Sigmoid colon (tissue), 3 donors: ENCODE results near the gene FRAT2.

Experiments
- POLR2A ChIP-seq, 2 donors: fragments of 450-650 bp; IDR thresholded peaks; one replicate each; pipeline ENCODE4 v1.6.1; 2016; ENCODE audit warnings: antibody characterized with exemption in 2 of 2, mild to moderate bottlenecking in 2 of 2, moderate library complexity in 2 of 2
- TF ChIP-seq, protein P1 (sequence below), 4 experiments: fragments of 450-650 bp in 3 of 4; fragments of 200-600 bp in 1 of 4; IDR thresholded peaks; one replicate each; pipeline ENCODE4 v1.5.1; 2016 to 2019; ENCODE audit warnings: antibody characterized with exemption in 4 of 4, mild to moderate bottlenecking in 3 of 4, moderate library complexity in 2 of 4

DNA sequence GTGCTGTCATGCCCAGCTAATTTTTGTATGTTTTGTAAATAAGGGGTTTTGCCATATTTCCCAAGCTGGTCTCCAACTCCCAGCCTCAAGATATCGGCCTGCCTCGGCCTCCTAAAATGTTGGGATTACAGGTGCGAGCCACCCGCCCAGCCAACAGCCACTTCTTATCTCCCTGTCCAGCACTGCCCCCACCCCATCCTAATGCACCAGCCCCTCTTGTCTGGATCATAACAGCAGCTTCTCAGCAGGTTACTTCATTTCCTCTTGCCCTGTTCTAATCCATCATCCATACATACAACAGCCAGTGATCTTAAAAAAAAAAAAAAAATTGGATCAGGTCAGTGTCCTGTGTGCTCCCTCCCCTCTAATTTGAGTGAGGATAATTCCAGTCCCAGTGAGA is 12.8 kb upstream of the FRAT2 start:
- TF ChIP-seq, protein P1, sequence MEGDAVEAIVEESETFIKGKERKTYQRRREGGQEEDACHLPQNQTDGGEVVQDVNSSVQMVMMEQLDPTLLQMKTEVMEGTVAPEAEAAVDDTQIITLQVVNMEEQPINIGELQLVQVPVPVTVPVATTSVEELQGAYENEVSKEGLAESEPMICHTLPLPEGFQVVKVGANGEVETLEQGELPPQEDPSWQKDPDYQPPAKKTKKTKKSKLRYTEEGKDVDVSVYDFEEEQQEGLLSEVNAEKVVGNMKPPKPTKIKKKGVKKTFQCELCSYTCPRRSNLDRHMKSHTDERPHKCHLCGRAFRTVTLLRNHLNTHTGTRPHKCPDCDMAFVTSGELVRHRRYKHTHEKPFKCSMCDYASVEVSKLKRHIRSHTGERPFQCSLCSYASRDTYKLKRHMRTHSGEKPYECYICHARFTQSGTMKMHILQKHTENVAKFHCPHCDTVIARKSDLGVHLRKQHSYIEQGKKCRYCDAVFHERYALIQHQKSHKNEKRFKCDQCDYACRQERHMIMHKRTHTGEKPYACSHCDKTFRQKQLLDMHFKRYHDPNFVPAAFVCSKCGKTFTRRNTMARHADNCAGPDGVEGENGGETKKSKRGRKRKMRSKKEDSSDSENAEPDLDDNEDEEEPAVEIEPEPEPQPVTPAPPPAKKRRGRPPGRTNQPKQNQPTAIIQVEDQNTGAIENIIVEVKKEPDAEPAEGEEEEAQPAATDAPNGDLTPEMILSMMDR (IDR thresholded peaks at IDR 0.05): no peak
- no peak for TF ChIP-seq POLR2A (IDR thresholded peaks at IDR 0.05)
